Measurements from ENCODE around the gene ETFA. TPM values are rescaled to one million over a fixed set of nuclear protein-coding genes. Genes with fewer than 3 reads are reported as not detected.

ETFA gene
- total and polyA plus RNA-seq, 10 of the 15 experiments (the other 5 are each of a cell fraction or from before 2014, with no cell fraction given) = 114 to 331 (median 152) TPM

GRCh38 chr15:76274226-76274625 is 37.0 kb downstream of the ETFA start (continued):
- TF ChIP-seq MTA2 (IDR thresholded peaks at IDR 0.05; ENCODE audit: low read depth) (no peak), EP300 (IDR thresholded peaks at IDR 0.05; ENCODE audit: borderline replicate concordance in 1 of 2, control insufficient read depth in 1 of 2, low read depth in 2 of 2, low read length in 2 of 2) (no peak), TCF3 (IDR thresholded peaks at IDR 0.05; ENCODE audit: borderline replicate concordance, insufficient read depth, low read depth, low read length) (no peak), BMI1 (IDR thresholded peaks at IDR 0.05; ENCODE audit: borderline replicate concordance) (no peak), BHLHE40 (IDR thresholded peaks at IDR 0.05; ENCODE audit: borderline replicate concordance in 1 of 2, low read depth in 2 of 2, low read length in 1 of 2) (no peak)

GRCh38 chr15:76270876-76271275 is 40.4 kb downstream of the ETFA start:
- no peak for FAIRE-seq
- no peaks in the 10 kb centered on the region for H3K79me2 ChIP-seq (ENCODE audit: control insufficient read depth, insufficient read depth, low read length)
- H3K27me3 ChIP-seq (replicated peaks in 1 of 2; ENCODE audit: control insufficient read depth in 2 of 2, insufficient read depth in 2 of 2, low read length in 1 of 2) = no peaks in the 10 kb centered on the region
- peaks cover 16% of the 10 kb centered on the region; the same call in 2 of the 3 replicates for H3K9me3 ChIP-seq (replicated peaks; ENCODE audit: control insufficient read depth, insufficient read depth, low read length)
- no peak overlapping the region for H3K4me2 ChIP-seq (ENCODE audit: control insufficient read depth, insufficient read depth)
- no TSS peak for BruUV-seq (replicated peaks)
- no peak overlapping the region for H3K27ac ChIP-seq (ENCODE audit: control insufficient read depth, insufficient read depth)
- peaks cover 3 to 12% of the 10 kb centered on the region in 2 experiments; a peak in 3 of 4 replicates for H3K36me3 ChIP-seq (ENCODE audit: control insufficient read depth in 2 of 2, insufficient read depth in 2 of 2, low read length in 1 of 2)
- intact Hi-C loops (cut with micrococcal nuclease; ENCODE audit: unreplicated experiment) = no loop called here
- RAD21 ChIA-PET (ENCODE audit: unreplicated experiment) = no interaction called here
- no peak overlapping the region for H2AFZ ChIP-seq (ENCODE audit: control insufficient read depth, low read depth, low read length)
- DNase-seq (ENCODE audit: low read depth, low spot score) = no peak
- no peak overlapping the region for H3K4me3 ChIP-seq
- no peak for TF ChIP-seq FOXK2 (IDR thresholded peaks at IDR 0.05)
- TF ChIP-seq MTA3 (IDR thresholded peaks at IDR 0.05; ENCODE audit: borderline replicate concordance, low read length) = no peak
- no peaks in the 10 kb centered on the region for H3K4me1 ChIP-seq (ENCODE audit: control insufficient read depth, insufficient read depth, low read length)
- POLR2A ChIA-PET = no interaction called here
- H4K20me1 ChIP-seq (ENCODE audit: control insufficient read depth, insufficient read depth) = no peaks in the 10 kb centered on the region
- H3K9ac ChIP-seq (ENCODE audit: control insufficient read depth, insufficient read depth, low read length) = no peak overlapping the region
- no peak for ATAC-seq
- CTCF ChIA-PET = no interaction called here
- 98% methylated on average over 3 of the region's 6 CpGs for WGBS (ENCODE audit: insufficient coverage, insufficient replicate concordance, low lambda C conversion rate, missing lambda C conversion rate)
- SMC1A ChIA-PET (ENCODE audit: uncharacterized antibody, unreplicated experiment) = no interaction called here
- in situ Hi-C loops (cut with MboI) = no loop called here

Data from GM12878 (cell line).